ENCODE data around the gene ERBB3. TPM values are rescaled to one million over a fixed set of nuclear protein-coding genes. Genes with fewer than 3 reads are reported as not detected.

The ERBB3 gene
- total RNA-seq, 6 experiments from 2014 or later: 39.1 to 139 (median 66.9) TPM

DNA sequence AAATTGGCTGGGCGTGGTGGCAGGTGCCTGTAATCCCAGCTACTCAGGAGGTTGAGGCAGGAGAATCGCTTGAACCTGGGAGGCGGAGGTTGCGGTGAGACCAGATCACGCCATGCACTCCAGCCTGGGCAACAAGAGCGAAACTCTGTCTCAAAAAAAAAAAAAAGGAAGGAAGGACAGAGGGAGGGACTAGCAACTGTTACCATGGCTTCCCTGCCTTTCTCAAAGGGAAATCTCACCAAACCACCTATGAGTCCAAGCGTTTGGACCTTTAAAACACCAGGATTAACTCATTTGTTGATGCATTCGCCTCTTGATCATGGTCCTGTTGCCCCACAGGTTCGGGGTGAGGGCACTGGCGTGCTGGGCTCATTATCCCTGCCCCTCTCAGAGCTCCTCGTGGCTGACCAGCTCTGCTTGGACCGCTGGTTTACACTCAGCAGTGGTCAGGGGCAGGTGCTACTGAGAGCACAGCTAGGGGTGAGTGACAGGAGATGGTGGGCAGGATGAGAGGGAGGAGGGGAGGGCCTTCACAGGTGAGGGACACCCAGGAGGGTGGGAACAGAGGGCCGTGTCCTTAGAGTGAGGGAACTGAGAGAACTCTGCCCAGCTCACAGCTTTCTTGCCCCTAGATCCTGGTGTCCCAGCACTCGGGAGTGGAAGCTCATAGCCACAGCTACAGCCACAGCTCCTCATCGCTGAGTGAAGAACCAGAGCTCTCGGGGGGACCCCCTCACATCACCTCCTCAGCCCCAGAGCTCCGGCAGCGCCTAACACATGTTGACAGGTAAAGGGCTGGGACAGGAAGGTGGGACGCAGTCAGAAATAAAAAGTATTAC, 62.2 kb downstream of the ERBB3 start:
- H3K27me3 ChIP-seq: no peaks in the 10 kb centered on the region
- WGBS (ENCODE audit: insufficient coverage, low coverage, low lambda C conversion rate, missing lambda C conversion rate): 67% methylated on average over 10 of the region's 19 CpGs
- no peaks in the 10 kb centered on the region for H3K9me3 ChIP-seq
- no peaks in the 10 kb centered on the region for H3K4me1 ChIP-seq
- ATAC-seq (peak in 1 of 4 donors; percentile 24), DNase-seq (no peak)
- intact Hi-C loops (cut with DNase I): no loop called here
- peaks cover 4 to 80% (median 31%) of the 10 kb centered on the region in 4 donors for H3K36me3 ChIP-seq
- H3K4me3 ChIP-seq: no peak overlapping the region
- TF ChIP-seq, protein P1, sequence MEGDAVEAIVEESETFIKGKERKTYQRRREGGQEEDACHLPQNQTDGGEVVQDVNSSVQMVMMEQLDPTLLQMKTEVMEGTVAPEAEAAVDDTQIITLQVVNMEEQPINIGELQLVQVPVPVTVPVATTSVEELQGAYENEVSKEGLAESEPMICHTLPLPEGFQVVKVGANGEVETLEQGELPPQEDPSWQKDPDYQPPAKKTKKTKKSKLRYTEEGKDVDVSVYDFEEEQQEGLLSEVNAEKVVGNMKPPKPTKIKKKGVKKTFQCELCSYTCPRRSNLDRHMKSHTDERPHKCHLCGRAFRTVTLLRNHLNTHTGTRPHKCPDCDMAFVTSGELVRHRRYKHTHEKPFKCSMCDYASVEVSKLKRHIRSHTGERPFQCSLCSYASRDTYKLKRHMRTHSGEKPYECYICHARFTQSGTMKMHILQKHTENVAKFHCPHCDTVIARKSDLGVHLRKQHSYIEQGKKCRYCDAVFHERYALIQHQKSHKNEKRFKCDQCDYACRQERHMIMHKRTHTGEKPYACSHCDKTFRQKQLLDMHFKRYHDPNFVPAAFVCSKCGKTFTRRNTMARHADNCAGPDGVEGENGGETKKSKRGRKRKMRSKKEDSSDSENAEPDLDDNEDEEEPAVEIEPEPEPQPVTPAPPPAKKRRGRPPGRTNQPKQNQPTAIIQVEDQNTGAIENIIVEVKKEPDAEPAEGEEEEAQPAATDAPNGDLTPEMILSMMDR (IDR thresholded peaks at IDR 0.05): no peak
- no peak for TF ChIP-seq POLR2A (IDR thresholded peaks at IDR 0.05)
- H3K27ac ChIP-seq: no peak overlapping the region

DNA sequence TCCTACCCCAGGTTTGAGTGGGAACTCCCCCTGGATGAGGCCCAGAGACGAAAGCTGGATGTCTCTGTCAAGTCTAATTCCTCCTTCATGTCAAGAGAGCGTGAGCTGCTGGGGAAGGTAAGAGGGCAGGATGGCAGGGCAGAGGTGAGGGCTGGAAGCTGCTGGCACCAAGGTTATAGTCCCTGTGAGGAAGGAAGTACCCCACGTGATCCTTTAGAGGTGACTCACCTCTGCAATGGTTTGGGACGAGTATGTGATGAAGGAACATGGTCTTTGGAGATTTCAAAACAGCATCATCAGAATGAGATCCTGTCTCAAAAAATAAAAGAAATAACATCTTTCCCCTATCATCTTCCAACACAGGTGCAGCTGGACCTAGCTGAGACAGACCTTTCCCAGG, 63.3 kb downstream of the ERBB3 start:
- Histone ChIP-seq H3K27me3 (no peaks in the 10 kb centered on the region), H3K4me1 (no peaks in the 10 kb centered on the region), H3K36me3 (peaks cover 4 to 69% (median 21%) of the 10 kb centered on the region in 4 donors), H3K9me3 (no peaks in the 10 kb centered on the region), H3K27ac (no peak overlapping the region), H3K4me3 (no peak overlapping the region)
- TF ChIP-seq POLR2A (IDR thresholded peaks at IDR 0.05): no peak
- TF ChIP-seq, protein P1 (IDR thresholded peaks at IDR 0.05): no peak
- intact Hi-C loops (cut with DNase I): no loop called here
- DNase-seq: no peak
- ATAC-seq: peak in 1 of 4 donors; percentile 47
- 50% methylated on average over 4 of the region's 4 CpGs for WGBS (ENCODE audit: insufficient coverage, low coverage, low lambda C conversion rate, missing lambda C conversion rate)

DNA sequence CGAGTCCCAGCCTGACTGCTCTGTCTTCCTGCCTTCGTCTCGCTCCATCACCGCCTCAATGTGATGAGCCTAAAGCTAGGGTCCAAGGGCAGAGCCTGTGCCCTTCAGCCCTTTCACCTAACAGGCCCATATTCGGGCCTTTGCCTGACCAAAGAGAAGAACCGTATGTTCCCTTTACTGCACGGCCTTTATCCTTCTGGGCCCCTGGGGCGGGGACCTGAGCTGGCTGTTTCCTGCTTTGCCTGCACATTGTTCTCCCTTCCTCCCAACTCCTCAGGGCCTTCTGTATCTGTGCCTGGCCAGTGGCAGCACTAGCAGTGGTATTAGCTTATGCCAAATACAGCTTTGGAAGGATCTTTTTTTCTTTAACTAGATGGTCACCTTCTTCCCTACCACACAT, 63.9 kb downstream of the ERBB3 start:
- TF ChIP-seq POLR2A (IDR thresholded peaks at IDR 0.05): no peak
- TF ChIP-seq, protein P1 (IDR thresholded peaks at IDR 0.05): no peak

DNA sequence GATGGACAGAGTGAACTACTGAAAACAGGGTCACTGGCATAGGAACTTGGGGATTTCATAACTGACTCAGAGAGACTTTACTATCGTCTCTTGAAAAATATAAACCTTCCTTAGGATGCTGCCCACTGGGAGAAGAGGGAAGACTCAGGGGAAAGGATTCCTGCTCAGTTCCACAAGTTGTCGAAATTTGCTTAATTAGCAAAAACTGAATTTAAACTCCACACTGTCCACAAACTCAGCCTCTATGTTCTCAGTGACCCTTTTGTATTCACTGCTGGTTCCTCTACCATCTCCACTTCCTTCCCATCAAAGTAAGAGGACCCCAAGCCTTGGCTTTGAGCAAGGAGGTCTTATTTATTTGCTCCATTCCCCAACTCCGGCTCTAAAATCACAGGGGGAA, 65.3 kb downstream of the ERBB3 start:
- H3K36me3 ChIP-seq: peaks cover 4 to 49% (median 10%) of the 10 kb centered on the region in 4 donors
- DNase-seq: no peak
- no peaks in the 10 kb centered on the region for H3K27me3 ChIP-seq
- no peaks in the 10 kb centered on the region for H3K9me3 ChIP-seq
- H3K4me3 ChIP-seq: no peak overlapping the region
- TF ChIP-seq POLR2A (IDR thresholded peaks at IDR 0.05): no peak
- TF ChIP-seq, protein P1 (IDR thresholded peaks at IDR 0.05): no peak
- no peaks in the 10 kb centered on the region for H3K4me1 ChIP-seq
- 82% methylated on average over 3 of the region's 3 CpGs for WGBS (ENCODE audit: insufficient coverage, low coverage, low lambda C conversion rate, missing lambda C conversion rate)
- no peak overlapping the region for H3K27ac ChIP-seq
- ATAC-seq: no peak
- intact Hi-C loops (cut with DNase I): no loop called here

More for the DNA sequence above, 63.9 kb downstream of the ERBB3 start:
- WGBS (ENCODE audit: insufficient coverage, low coverage, low lambda C conversion rate, missing lambda C conversion rate): 66% methylated on average over 8 of the region's 8 CpGs
- DNase-seq: no peak
- H3K27me3 ChIP-seq: no peaks in the 10 kb centered on the region
- intact Hi-C loops (cut with DNase I): no loop called here
- ATAC-seq: peak; percentile 55 to 71 (median 66)
- H3K27ac ChIP-seq: no peak overlapping the region
- H3K4me1 ChIP-seq: no peaks in the 10 kb centered on the region
- H3K4me3 ChIP-seq: no peak overlapping the region
- no peaks in the 10 kb centered on the region for H3K9me3 ChIP-seq
- peaks cover 4 to 63% (median 18%) of the 10 kb centered on the region in 4 donors for H3K36me3 ChIP-seq

Measured in right lobe of liver (tissue), 6 donors.